NCI-H345 (cell line): ENCODE results near the gene TNPO1.
"Not testable (repeated sequence)": the region's sequence is repeated elsewhere in the genome, so short reads cannot be mapped to it uniquely, and the experiment has no call there.

Experiments used
- DNase-seq: peaks from one replicate; lab custom pipeline; 2025; lab: John Stamatoyannopoulos, UW

TNPO1 gene

DNA sequence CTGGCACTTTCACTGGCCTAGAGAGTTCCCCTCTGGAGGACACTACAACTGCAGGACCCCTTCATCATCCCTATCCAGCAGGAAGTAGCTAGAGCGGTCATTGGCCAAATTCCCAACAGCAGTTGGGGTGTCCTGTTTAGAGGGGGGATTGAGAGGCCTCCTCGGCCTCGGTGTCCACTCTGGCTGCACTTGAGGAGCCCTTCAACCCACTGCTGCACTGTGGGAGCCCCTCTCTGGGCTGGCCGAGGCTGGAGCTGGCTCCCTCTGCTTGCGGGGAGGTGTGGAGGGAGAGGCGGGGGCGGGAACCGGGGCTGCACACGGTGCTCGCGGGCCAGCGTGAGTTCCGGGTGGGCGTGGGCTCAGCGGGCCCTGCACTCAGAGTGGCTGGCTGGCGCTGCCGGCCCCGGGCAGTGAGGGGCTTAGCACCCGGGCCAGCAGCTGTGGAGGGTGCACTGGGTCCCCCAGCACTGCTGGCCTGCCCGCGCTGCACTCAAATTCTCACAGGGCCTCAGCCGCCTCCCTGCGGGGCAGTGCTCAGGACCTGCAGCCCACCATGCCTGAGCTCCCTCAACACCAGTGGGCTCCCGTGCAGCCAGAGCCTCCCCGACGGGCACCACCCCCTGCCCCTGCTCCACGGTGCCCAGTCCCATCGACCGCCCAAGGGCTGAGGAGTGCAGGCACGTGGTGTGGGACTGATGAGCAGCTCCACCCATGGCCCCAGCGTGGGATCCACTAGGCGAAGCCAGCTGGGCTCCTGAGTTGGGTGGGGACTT lies 118.7 kb downstream of the TNPO1 start:
- DNase-seq: not testable (repeated sequence)

DNA sequence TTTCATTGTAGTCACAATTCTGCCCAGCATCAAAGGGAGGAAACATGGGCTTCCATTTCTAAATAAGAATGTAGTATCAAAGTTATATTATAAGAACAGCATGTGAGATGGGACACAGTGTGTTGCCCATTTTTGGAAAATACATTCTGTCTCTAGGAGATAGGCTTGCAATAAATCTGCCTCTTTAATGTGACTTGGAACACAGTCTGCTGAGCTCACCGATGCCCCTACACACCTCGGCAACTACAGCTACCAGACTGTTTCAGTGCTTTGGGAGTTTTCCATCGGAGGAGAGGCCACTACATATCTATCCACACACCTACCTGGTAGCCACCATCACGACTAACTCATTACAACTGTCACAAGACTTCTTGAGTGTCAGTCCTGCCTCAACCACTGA lies 120.4 kb downstream of the TNPO1 start:
- no peak for DNase-seq

DNA sequence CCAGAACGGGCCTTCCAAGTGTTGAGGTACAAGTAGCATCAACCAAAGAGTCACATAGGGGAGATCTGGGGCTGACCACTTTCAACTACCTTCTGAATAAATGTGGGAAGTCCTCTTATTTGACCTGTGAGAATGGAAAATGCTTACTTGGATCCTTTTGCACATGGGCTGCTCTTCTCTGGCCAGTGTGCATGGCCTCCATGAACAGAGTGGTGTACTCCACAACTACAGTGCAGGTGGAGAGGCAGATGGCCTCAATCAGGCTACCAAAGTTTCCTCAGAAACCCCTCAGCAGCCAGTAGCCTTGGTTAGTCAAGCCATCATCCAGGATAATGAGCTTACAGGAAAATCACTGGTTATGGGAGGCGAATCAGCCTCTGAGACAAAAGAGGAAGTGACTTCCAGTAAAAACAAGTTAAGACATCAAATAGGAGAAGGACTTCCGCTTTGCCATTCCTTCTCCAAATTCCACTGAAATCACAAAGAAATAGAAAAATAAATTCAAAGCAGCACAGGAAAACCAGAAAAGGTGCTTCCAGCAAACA lies 121.1 kb downstream of the TNPO1 start:
- DNase-seq: no peak

DNA sequence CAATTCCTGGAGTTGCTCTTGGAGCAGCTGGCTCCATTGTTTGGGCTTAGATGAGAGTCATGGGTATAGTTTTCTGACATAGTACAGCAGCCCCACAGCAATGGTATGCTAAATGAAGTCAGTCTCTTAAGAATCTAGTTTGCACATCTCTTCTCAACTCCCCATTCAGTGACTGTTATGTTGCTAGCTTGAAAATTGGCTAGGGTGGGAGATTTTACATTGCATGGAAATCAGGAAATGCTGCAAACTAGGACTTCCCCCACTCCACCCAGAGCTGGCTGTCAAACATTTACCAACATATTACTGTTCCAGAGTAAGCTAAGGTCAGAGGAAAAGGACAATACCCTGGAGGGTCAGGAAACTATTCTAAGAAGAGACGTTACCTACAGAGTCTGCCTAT lies 121.7 kb downstream of the TNPO1 start:
- DNase-seq: no peak

DNA sequence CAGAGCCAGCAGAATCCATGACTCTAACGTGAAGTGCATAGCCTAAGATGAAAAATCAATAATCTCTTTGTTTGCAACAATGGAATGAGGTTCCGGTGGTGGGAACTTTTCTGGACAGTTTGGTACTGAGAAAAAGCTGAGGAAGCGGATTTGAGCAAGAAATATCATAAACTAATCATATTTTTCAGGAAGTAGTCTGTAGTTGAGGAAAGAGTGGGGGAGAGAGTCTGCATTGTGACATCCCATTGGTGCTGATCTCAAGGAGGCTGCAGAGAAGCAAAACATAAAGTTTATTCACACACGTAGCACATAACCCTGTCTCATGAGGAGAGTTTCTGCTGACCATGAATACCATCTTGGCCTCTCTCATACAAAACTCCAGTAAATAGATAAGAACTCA lies 123.6 kb downstream of the TNPO1 start:
- no peak for DNase-seq

DNA sequence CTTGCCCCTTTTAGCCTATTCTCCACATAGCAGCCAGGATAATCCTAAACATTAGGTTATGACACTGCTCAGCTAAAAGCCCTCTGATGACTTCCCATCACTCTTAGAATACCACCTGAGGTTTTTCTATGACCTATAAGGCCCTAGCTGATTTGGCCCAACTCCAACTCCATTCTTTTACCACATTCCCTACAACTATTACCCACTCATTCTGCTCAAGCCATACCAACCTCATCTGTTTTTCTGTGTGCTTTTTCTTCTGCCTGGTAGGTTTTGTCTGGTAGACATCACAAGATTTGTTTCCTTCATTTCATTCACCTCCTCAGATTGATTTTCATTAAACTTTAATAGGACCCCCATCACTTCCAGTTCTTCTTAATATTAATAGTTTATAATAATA lies 126.8 kb downstream of the TNPO1 start:
- no peak for DNase-seq

DNA sequence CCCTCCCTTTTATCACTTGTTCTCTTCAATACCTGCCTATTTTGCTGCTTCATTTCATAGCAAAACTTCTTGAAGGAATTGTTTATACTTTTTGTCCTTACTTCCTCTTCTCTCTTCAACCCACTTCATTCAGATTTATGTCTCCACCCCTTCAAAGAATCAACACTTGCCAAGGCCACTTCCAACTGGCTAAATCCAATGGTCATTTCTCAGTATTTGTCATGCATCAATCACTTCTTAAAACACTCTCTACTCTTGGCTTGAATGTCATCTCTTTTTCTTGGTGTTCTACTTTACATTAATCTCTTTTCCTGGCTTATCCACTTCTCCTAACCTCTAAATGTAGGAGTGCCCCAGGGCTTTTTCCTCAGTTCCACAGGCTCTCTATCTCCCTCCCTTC lies 131.0 kb downstream of the TNPO1 start:
- no peak for DNase-seq

DNA sequence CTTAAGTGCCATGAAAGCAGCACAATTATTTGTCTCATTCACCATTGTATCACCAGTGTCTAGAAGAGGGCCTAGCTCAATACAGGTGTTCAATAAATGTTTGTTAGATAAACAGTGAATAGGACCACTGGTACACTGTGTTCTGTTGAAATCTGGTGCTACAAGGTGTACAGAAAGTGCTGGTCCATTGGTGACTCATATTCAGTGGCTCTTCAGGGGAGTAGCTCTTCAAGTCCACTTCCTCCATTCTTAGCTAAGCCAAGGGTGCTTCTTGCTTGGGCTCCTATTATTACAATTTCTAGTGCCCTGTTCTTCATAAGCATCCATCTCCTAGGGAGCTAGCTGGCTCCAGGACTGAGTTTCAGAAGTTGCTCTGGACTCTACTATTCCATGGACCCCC lies 133.0 kb downstream of the TNPO1 start:
- no peak for DNase-seq

DNA sequence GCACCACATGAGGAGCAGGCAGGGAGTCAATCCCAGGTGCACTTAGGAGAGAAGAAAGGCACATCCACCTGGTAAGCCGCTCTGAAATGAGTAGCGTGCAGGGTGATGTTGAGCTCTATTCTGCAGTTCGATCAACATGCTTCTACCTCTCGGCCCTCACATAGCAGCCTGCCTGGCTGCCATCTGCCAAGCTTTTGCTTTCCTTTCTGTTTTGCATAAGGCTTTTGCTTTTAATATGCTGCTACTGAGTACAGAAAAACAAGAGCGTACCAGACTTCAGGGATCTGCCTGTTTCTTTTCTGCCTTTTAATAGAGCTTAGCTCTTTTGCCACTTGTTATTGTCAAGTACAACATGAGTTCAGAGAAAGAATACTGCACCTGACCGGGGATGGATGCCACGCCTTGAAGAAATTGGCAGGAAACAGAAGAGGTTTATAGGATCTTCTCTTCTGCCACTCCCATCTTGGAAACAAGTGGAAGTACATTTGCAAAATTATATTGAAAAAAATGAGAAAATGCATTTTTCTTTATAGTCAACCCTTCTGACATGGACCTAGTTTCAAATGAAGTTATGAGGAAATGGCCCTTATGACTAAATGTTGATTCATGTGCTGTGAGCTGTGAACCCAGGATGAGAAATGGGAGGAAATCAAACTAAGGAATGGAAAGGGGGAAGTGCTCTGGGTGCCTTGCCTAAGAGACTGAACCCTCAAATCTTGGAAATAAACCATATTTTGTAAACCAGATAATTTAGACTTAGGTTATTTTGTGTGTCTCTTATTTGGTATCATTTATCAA lies 135.4 kb downstream of the TNPO1 start:
- DNase-seq: no peak

DNA sequence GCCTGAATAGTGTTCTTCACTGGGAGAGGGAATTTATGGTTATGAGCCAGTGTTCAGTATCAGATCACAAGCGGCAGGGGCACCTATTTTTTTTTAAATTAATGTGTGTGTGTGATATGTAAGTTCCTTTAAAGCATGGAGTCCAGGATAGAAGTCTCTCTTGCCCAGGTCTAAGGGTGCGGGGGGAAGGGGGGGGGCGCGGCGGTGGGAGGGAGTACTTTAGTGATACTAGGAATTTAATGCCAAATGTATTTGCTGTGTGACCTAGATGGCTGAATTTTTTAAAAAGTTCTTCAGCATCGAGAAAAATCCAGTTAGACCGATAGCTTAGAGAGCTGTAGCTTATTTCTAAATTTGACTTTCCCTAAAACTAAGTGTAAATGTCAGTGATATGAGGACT lies 137.9 kb downstream of the TNPO1 start:
- DNase-seq: no peak

DNA sequence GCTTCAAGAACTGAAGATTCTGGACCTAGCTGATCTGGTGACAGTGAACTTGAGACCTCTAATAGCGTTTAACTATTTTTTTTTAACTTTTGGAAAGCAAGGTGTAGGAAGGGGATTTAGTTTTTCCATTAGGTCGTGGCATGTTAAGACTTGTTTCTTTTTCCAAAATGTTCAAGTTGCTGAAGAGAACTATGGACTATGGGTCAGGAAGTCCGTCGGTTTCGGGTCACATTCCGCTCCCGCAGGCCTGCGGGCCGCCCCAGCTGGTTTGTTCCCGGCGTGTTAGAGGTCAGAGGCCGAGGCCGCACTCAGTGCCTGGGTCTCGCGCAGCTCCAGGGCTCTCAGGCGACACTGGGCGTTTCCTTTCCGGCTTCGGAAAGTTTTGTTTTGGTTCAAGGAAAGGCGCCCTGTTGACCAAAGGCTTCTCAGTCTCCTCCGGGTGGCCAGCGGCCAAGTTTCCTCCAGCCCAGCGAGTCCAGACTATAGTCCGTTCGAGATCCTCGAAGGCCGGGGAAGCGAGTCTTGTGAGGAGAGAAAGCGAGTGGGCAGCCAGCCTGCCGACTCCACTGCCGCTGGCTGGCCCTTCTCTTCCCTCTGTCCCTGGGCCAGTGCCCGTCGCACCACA lies 138.8 kb downstream of the TNPO1 start:
- no peak for DNase-seq

DNA sequence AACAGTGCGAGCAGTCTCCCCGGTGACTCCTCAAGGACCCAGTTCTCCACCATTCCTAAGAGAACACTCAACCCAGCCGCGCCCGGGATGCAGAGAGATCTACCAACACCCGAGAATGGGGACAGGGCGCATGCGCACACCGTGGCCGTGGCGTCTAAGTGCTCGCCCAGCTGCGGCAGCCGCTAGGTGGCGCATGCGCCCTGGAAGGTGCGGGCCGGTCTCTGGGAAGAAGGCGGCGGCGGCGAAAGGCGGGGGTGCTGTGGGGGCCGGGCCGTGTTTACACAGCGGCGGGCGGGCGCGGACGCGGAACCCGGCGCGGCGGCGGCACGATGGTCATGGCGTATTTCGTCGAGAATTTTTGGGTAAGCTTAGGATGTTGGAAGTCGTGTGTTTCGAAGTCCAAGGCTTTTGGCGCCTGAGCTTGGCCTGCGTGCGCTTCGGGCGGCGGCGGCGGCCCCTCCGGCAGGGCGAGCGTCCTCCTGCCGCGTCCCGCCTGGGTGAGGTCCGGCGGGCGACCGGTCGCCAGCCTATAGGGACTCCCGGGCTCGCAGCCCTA lies 139.4 kb downstream of the TNPO1 start, which contains the start of gene FCHO2:
Gene FCHO2, plus strand, starts transcription at position 274 of the 556 bp plus-strand sequence. Its CDS starts 56 bp downstream, at position 330.
- DNase-seq: peak; percentile 92

DNA sequence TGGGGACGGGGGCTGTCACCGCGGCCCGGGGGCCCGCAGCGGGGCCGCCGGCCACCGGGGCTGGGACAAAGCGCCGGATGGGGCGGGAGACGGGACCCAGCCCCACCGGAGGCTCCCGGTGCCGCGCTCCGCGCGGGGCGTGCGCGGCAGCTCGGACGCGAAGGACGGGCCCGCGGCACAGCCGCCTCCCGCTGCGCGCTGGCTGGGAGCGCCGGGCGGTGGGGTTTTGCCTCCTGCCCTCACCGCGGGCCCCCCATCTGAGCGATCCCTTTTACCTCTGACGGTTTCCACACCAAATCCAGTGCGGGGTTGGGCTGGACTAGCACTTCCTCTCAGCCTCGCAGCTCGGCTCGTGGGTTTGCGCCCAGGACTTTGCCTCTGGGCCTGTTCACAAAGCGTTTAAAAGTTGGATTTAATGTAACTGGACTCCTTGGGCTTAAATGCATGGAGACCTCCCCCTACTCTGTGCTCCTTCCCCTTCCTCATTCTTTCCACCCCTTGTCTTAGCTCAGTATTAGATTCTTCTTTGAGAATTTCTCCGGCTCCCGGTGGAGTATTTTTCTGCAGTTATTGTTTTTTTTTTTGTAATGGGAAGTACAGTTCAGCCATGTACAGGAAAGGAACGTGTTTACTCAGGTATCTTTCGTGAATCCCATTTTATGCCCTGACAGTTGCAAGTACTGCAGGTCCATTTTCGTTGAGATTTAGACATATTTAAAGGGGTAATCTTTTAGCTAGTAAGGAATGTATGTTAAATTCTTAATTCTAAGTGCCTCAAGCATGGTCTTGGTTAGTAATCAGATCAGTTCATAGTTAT lies 140.1 kb downstream of the TNPO1 start:
- peak; percentile 28 for DNase-seq

DNA sequence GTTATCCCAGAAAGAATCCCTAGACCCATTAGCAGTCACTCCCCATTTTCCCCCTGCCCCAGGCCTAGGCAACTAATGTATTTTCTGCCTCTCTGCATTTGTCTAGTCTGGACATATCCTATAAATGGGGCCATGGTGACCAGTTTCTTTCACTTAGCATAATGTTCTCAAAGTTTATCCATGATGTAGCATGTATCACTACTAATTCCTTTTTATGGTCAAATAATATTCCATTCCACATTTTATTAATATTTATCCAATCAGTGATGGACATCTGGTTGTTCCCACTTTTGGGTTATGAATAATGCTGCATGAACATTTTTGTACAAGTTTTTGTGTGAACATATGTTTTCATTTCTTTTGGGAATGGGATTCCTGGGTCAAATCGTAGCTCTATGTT lies 140.9 kb downstream of the TNPO1 start:
- no peak for DNase-seq

DNA sequence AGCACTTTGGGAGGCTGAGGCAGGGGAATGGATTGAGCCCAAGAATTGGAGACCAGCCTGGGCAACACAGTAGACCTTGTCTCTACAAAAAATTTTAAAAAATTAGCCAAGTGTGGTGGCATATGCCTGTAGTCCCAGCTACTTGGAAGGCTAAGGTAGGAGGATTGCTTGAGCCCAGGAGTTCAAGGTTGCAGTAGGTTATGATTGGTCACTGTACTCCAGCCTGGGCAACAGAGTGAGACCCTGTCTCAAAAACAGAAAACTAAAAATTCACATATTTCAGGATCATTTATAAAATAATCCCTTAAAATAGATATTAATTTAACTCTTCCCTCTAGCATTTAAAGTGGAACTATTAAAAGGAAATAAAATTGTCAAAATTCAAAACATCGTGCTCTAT lies 142.8 kb downstream of the TNPO1 start:
- DNase-seq: no peak
